ENCODE results near the gene MGMT. TPM values are rescaled to one million over a fixed set of nuclear protein-coding genes. Genes with fewer than 3 reads are reported as not detected.

Gene MGMT
- total RNA-seq, 4 donors from 2014 or later = 25.6 to 32.2 (median 29.5) TPM

DNA sequence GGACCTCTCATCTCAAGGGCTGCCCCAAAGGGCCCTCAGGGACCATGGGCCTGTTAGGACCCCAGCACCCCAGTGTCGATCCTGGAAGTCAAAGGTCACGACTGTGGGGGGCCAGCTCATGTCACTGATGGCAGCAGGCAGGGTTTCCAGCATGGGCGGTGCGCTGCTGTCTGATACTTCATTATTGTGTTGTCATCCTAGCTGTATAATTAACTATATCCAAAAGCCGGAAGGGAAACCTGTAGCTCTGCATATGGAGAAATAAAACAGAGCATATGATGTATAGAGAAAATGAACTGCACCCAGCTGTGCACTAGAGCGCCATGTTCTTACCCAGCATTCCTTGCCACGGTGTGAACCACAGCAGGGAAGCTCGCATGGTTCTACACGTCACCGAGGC is 300.7 kb downstream of the MGMT start:
- Histone ChIP-seq H3K4me1 (no peaks in the 10 kb centered on the region), H3K27ac (no peak overlapping the region), H3K9me3 (no peaks in the 10 kb centered on the region), H3K36me3 (peaks cover 17% of the 10 kb centered on the region), H3K4me3 (no peak overlapping the region), H3K27me3 (no peaks in the 10 kb centered on the region)
- peak; percentile 25 to 65 for DNase-seq (ENCODE audit: low spot score in 2 of 2)
- 95% methylated on average over 10 of the region's 10 CpGs for WGBS
- TF ChIP-seq POLR2A (IDR thresholded peaks at IDR 0.05) = no peak
- no peak for TF ChIP-seq EP300 (IDR thresholded peaks at IDR 0.05)
- TF ChIP-seq CTCF (IDR thresholded peaks at IDR 0.05) = no peak
- TF ChIP-seq POLR2AphosphoS5 (IDR thresholded peaks at IDR 0.05) = no peak

GRCh38 chr10:129768437-129769355 is 301.7 kb downstream of the MGMT start:
- H3K4me3 ChIP-seq = no peak overlapping the region
- H3K4me1 ChIP-seq = no peaks in the 10 kb centered on the region
- no peak for TF ChIP-seq EP300 (IDR thresholded peaks at IDR 0.05)
- no peak for TF ChIP-seq CTCF (IDR thresholded peaks at IDR 0.05)
- TF ChIP-seq POLR2AphosphoS5 (IDR thresholded peaks at IDR 0.05) = no peak
- TF ChIP-seq POLR2A (IDR thresholded peaks at IDR 0.05) = no peak
- no peak overlapping the region for H3K27ac ChIP-seq
- no peaks in the 10 kb centered on the region for H3K9me3 ChIP-seq
- peak; percentile 44 to 72 for DNase-seq (ENCODE audit: low spot score in 2 of 2)
- H3K27me3 ChIP-seq = no peaks in the 10 kb centered on the region
- peaks cover 17% of the 10 kb centered on the region for H3K36me3 ChIP-seq
- WGBS = 84% methylated on average over 24 of the region's 44 CpGs

DNA sequence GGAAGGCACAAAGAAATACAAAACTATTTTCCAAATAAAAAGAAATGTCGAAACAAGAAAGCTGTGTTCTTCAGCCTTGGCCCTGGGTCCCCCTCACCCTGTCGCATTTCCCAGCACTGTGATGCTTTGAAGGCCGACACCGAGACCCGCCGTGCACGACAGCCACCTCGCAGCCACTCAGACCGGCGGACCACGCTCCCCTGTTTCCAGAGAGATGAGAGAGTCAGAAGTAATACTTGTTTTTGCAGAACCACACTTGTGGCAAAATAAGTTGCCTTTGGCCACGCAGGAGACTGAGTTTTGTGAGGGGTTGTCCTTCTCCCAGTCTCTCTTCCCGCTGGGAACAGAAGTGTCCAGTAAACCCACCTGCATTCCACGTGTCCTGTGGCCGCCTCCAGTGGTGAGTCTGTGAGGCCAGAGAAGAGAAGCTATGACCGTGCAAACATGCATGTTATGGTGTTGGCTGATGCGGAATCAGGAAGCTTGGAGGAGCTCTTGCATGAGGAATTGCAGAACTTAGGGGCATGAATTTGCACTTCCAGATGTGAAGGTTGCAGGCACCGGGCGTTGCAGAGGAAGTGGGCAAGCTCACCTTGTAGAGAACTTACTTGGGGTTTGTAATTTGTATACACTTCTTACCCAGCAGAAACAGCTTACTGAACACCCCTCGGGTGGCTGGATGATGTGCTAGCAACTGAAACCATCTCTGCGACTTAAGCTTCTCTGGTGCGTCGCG is 302.5 kb downstream of the MGMT start:
- Histone ChIP-seq H3K36me3 (peaks cover 17% of the 10 kb centered on the region), H3K4me1 (no peaks in the 10 kb centered on the region), H3K27ac (no peak overlapping the region), H3K27me3 (no peaks in the 10 kb centered on the region), H3K4me3 (no peak overlapping the region), H3K9me3 (no peaks in the 10 kb centered on the region)
- DNase-seq (ENCODE audit: low spot score in 2 of 2) = peak; percentile 37 to 65
- 93% methylated on average over 24 of the region's 24 CpGs for WGBS
- no peak for TF ChIP-seq CTCF (IDR thresholded peaks at IDR 0.05)
- no peak for TF ChIP-seq POLR2A (IDR thresholded peaks at IDR 0.05)
- no peak for TF ChIP-seq EP300 (IDR thresholded peaks at IDR 0.05)

- Histone ChIP-seq H3K4me3 (no peak overlapping the region), H3K27me3 (no peaks in the 10 kb centered on the region), H3K4me1 (no peaks in the 10 kb centered on the region), H3K9me3 (no peaks in the 10 kb centered on the region), H3K36me3 (peaks cover 17% of the 10 kb centered on the region), H3K27ac (no peak overlapping the region)
- peak; percentile 40 to 54 for DNase-seq (ENCODE audit: low spot score in 2 of 2)
- 88% methylated on average over 14 of the region's 14 CpGs for WGBS
- TF ChIP-seq POLR2AphosphoS5 (IDR thresholded peaks at IDR 0.05) = no peak
- no peak for TF ChIP-seq EP300 (IDR thresholded peaks at IDR 0.05)
- no peak for TF ChIP-seq CTCF (IDR thresholded peaks at IDR 0.05)
- no peak for TF ChIP-seq POLR2A (IDR thresholded peaks at IDR 0.05)
Measured at GRCh38 chr10:129770286-129770685, 303.2 kb downstream of the MGMT start.

GRCh38 chr10:129771024-129771423 is 304.0 kb downstream of the MGMT start:
- Histone ChIP-seq H3K27me3 (no peaks in the 10 kb centered on the region), H3K4me1 (no peaks in the 10 kb centered on the region), H3K27ac (no peak overlapping the region), H3K4me3 (no peak overlapping the region), H3K36me3 (peaks cover 17% of the 10 kb centered on the region), H3K9me3 (no peaks in the 10 kb centered on the region)
- 88% methylated on average over 13 of the region's 13 CpGs for WGBS
- no peak for TF ChIP-seq POLR2AphosphoS5 (IDR thresholded peaks at IDR 0.05)
- TF ChIP-seq POLR2A (IDR thresholded peaks at IDR 0.05) = no peak
- no peak for TF ChIP-seq CTCF (IDR thresholded peaks at IDR 0.05)
- no peak for TF ChIP-seq EP300 (IDR thresholded peaks at IDR 0.05)
- DNase-seq (ENCODE audit: low spot score in 2 of 2) = peak; percentile 45 to 71
